HG03159 (cell line): Measurements from ENCODE around the gene LRMDA.
A peak's percentile ranks its signal among the peaks of the same experiment; 100 is the strongest.

Experiments used
- ATAC-seq: cut with Tn5 transposase; IDR thresholded peaks from one replicate; pipeline ENCODE4 v1.9.1; 2021; ENCODE audit warnings: mild to moderate bottlenecking, moderate library complexity; ENCODE audit not compliant: unreplicated experiment

LRMDA gene

DNA sequence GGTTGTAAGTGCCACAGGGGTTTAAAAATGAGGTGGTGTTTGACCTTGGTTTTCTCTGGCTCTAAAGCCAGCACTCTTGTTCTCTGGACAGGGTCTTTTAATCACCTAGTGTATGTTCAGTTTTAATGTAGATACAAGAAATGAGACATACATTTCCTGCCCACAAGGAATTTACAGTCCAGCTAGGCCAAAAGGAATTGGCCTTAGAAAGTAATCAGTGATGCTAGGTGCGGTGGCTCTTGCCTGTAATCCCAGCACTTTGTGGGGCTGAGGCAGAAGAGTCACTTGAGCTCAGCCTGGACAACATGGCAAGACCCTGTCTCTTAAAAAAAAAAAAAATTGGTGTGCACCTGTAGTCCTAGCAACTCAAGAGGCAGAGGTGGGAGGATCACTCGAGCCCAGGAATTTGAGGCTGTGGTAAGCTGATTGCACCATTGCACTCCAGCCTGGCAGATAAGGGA is 100.2 kb downstream of the LRMDA start:
- no peak for ATAC-seq

DNA sequence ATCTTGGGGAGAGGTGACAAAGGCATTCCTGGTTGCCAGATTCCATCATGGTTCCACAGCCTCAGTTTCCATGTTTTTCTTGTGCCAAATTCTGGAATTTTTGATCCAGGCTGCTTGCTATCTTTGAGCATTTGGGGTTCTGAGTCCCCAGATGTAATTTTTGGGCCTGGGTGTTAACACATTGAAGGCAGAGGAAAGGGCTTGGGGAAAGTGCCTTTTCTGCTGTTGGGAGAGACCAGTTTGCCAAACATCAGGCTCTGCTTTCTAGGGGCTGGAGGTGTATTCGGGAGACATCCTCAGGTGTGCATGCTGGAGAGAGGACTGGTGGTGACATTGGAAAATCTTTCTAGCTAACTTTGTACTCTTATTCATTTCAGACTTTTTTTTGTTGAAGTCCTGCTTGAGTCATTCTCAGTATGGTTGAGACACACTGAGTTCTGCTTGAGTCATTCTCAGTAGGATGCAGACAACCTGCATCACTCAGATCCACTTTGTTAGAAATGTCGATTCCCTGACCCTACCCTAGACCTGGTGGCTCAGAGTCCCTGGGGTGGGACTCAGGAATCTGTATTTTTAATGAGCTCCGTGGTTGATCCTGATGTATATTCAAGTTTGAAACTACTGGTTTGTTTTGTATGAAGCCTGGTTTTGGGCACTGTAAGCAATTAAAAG is 101.0 kb downstream of the LRMDA start:
- no peak for ATAC-seq

DNA sequence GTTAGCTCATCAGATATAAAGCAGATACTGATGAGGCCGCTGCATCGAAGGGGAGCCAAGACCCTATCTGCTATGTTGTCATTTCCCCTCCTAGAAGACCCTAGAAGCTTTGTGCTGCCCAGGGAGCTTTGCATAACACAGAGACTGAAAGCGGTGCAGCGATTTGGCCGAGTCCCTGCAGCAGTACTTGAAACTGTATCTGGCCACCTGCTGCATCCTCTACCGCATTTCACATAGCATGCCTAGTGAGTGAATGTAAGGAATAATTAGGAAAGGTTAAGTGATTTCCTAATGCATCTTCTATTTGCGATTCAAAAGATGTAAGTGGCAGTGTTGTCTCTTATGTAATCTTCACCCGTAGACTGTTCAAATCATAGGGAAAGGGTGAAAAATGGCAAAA is 106.7 kb downstream of the LRMDA start:
- no peak for ATAC-seq

DNA sequence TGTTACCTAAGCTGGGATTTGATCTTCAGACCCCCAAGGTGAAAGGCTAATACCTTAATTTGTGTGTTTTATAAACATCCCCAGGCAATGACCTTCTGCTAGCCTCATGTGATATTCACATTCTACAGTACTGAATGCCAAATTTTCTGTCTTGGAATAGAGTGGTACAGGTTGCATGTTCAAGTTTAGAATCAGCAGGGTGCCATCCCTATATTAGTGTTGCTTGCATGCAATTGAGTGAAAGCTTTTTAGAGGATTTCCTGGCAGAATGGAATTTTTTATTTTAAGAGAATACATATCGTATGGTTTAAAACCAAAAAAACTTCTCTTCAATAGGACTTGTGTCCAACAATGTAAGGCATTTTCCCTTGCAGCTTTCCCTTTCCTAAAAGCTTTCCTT is 107.3 kb downstream of the LRMDA start:
- no peak for ATAC-seq

DNA sequence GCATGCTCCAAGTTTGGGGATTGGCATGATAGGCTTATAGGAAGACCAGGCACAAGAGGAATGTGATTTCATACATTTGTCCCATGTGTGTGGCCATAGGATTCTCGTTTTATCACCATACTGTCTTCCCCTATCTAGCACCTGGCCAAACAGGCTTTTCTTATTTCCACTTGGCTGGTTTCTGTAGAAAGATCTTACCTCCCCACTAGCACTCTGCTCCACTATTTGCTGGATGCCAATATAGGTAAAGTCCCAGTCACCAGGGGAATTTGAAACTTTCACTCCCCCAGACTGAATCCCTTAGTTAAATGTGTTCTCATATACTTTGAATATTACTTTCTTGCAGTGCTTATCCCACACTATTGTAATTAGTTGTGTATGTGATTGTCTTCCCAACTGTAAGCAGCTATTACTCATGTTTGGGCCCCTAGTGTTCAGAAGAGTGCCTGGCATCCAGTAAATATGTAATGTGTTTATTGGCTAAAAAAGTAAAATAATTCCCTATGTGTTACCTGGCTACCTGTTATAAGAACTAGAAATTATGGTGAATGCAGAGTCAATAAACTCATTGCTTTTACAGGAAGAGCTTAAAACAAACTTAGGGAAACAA is 109.0 kb downstream of the LRMDA start:
- ATAC-seq, result peak; percentile 49

DNA sequence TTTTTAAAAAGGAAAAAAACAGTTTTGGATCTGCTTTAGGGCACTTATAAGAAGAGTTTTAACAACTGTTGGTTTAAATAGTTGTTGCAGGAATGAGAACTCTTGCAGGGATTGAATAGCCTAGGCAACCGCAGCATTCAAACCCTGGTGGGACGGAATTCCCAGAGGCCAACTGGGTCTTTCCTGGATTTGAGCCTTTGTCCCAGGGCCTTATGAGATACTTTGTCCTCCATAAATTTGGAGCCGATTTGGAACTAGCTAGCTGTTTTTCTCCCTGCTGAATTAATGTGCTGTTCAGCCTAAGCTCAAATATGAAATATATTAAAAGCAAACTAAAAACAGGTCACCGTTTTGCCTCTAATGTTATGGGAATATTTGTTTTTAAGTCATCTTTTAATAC is 109.6 kb downstream of the LRMDA start:
- no peak for ATAC-seq

DNA sequence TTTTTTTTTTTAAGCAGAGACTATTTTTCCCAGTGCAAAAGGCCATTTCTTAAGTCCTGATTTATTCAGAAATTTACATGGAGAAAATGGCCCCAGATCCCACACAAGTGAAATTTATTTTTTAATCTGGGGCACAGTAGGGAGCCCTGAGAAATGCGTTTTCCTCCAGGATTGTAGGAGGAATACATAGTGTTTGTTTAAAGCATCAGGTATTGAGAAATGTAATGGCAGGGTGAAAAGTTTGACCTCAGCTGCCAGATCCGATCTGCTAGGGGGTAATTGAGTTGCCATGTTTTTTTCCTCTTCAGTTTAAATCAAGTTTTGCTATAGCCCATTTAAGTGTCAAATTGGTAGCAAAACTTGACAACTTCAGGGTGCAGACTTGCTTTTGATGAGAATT is 110.0 kb downstream of the LRMDA start:
- ATAC-seq, result no peak

DNA sequence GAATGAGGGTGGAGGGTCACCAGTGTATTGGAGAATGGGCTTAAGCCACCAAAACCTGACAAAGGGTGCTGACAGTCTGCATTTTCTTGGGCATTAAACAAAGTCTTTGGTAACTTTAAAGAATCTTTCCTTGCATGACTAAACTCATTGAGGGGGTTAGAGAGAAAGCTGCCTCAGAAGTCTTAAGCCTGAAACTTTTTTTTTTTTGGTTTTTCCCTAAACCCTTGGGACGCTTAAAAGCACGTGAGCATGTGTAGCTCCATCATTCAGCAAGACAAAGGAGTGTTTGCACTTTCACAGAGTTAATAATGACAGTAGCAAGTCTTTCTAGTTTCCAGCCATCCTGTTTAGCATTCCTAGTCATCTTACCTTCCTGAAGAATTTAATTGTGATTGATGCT is 110.7 kb downstream of the LRMDA start:
- ATAC-seq, result no peak

DNA sequence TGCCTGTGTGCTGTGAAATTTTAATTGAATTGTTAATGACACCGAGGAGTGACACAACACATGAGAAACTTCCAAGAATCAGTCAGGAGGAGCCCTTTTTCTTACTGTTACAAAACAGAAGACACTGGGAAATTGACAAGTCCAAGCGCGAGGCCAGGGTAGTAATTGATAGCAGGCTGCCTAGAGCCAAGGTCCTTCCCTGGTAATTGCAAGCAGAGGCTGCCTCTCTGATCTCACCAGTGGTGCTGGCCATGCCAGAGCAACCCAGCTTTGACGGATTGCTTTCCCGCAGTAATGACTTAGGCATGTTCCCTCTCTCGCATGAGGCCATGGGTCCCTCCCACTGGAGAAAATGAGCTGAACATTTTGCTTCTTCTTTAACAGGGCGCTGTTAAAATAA is 111.5 kb downstream of the LRMDA start:
- ATAC-seq, result no peak

DNA sequence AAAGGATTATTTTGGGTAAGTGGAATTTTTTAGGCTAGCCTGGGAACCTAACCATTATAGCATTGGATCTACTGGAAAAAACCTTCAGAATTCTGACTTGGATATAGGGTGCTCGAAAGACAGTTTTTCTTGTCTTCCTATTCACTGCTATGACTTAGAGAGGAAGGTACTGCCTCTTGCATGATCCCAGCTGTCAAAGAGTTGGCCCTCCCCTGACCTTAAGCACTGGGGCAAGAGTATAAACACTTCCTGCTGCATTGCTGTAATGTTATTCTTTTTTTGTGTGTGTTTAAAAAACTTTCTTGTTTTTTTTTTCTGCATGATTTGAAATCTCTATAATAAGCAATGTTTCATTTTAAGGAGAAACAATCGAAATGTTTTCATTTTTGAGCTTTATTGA is 113.0 kb downstream of the LRMDA start:
- no peak for ATAC-seq

DNA sequence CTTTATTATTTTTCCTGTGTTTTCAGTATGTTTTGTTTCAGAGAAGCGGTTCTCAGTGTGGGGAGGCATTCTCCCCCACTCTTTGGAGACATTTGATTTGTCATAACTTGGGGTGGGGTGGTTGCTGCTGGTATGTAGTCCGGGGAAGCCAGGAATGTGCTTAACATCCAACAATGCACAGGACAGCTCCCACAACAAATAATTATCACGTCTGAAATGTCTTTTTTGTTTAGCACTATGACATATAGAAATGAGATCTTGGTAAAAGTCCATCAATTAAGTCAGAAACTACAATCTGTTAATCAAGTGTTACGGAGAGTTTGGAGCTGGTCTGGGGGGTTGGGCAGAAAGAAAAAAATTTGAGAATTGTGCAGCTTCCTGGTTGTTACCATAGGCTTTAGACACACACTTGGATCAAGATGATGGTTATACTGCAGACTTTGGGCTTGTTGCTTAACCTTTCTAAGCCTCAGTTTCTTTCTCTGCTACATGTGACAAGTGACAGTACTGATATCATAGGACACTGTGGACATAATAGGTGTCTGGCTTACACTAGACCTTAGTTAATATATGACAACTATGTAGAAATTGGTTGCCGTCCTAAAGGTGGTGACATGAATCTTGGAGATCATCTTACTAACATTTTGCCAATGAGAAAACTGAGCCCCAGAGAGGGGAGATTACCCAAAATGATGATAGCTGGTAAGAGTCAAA is 113.7 kb downstream of the LRMDA start:
- no peak for ATAC-seq

DNA sequence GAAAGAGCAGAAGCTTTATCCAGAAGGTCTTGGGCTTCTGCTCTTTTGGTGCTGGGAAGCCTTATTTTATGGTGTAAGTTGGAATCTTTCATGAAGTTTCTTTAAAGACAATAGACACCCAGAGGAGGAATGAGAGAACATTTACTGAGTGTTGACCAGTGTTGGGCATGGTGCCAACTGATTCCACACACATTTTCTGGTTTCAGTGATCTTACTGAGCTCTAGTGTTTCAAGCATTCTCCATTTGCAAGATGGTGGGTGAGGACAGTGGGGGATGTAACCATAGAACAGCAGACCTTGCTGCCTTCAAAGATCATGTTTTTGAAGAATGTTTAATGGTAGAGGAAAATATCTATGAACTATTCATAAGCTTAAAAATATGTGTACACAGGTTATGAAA is 114.6 kb downstream of the LRMDA start:
- ATAC-seq, result no peak

DNA sequence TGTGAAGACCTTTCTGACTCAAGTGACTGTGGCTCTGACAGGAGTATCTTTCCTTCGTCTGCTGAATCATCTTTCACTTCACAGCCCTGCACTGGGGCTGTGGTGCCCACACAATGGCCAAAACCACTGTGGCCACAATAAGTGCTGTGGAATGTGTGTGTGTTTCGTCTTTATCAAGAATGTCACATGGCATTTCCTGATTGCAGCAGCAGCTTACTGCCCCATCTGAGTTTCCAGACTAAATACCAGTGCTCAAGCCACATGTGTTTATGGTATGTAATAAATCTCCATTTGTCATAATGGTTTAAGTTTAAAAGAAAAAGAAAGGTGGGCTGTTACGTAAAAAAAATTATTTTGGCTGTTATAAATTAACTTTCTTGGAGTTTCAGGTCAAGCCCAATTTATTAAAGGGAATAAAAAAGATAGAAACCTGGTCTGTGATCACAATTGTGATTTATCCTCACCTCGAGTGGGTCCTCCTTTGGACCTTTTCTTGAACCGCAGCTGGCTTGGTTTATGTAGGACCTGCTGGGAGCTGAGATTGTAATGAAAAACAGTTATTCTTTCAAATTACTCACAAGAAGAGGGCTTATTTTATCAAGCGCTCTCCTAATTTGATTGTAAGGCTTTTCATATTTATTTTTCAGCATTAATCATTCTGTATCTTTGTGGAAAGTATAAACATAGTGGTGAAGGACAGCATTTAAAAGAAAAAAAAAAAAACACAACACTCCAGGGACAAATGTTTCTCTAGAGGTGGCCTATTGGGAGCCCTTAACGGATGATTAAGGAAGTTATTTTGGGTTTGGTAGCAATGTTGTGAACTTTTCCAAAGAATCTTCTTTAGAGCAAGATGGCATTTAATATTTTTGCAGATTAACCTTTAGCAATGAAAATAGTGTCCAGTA is 116.2 kb downstream of the LRMDA start:
- no peak for ATAC-seq

DNA sequence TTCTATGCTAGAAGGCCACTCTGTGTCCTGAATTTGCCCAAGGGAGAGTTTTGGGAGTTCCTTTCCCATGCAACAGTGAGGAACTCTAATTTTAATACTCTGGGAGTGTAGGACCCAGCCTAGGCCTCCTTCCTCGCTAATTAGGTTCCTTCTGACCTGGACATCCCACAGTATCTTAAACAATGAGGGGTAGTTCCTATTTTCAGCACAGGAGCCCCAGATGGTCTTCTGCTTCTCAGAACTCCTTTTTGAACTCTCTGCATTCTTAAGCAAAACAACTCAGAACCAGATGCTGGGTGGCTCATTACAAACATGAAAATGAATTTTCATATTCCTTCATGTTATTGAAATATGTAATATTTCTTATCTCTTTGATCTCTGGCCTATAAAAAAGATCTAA is 116.9 kb downstream of the LRMDA start:
- ATAC-seq, result no peak

DNA sequence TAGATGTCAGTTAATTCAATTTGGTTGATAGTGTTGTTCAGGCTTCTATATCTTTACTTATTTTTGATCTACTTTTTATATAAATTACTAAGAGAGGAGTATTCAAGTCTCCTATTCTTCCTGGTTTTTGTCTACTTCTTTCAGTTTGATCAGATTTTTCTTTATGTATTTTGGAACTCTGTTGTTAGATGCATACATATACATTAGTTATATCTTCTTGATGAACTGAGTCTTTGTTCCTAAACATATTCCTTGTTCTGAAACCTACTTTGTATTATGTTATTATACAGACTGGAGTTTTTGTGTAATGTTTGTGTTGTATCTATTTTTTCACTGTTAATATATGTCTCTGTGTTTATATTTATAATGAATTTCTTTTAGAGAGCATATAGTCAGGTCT is 118.8 kb downstream of the LRMDA start:
- ATAC-seq, result no peak

DNA sequence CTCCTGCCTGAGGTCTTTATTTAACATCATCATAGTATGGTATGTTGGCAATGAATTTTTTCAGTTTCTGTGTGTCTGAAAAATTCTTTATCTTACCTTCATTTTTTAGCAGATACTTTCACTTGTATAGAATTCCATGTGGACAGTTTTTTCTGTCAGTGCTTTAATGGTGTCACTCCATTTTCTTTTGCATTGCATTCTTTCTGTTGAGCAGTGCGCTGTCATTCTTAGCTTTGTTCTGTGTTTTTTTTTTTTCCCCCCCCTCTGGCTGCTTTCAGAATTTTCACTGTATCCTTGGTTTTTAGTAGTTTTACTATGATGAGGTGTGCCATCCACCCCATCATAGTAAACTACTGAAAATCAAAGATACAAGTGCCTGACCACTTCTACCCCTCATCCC is 120.7 kb downstream of the LRMDA start:
- no peak for ATAC-seq

DNA sequence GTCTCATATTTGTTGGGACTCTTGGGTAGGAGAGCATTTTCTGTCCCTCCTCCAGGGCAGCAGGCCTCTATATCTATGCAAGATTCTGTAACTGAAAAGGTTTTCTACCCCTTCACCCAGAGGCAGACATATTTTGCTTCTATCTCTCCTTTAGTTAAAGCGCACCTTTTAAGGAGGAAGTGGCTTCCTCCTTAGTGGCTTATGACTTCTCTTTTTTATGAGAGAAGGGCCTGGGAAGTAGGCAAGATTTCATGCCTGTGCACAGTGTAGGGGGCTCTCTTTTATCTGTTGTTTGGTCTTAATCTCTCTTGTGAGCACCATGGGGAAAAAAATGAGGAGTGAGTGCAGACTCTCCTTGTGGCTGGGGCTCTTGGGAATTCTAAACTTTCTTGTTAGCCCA is 122.1 kb downstream of the LRMDA start:
- no peak for ATAC-seq

DNA sequence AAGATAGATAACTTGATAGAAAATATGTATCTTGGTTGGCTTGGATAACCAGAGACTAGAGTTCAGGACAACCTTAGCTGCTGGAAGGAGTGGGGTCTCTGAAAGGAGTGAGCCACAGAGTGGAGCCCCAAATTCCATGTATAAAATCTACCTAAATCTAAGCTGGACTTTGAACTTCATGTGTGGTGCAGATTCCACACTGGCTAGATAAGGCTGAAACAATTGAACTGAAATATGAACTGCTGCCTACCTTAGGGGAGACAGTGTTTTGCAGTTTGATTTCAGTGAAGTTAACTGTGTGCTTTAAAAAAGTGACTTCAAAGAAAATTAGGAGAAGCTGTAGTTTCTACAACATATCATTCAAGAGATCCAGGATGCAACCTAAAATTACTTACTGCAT is 123.9 kb downstream of the LRMDA start:
- no peak for ATAC-seq

DNA sequence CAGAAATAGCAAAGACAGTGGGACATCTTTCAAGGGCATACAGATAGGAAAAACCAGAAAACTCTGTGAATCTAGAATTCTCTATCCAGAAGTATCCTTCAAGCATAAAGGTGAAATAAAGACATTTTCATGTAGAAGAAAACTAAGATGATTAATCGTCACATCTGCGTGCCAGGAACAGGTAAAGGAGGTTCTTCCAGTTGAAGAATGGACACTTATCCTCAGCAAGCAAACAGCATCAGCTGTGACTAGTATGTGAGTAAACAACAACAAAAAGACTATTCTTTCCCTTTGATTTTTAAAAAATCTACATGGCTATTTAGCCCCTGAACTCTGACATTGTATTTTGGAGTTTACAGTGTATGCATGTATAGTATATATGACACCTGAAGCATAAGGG is 124.9 kb downstream of the LRMDA start:
- no peak for ATAC-seq

DNA sequence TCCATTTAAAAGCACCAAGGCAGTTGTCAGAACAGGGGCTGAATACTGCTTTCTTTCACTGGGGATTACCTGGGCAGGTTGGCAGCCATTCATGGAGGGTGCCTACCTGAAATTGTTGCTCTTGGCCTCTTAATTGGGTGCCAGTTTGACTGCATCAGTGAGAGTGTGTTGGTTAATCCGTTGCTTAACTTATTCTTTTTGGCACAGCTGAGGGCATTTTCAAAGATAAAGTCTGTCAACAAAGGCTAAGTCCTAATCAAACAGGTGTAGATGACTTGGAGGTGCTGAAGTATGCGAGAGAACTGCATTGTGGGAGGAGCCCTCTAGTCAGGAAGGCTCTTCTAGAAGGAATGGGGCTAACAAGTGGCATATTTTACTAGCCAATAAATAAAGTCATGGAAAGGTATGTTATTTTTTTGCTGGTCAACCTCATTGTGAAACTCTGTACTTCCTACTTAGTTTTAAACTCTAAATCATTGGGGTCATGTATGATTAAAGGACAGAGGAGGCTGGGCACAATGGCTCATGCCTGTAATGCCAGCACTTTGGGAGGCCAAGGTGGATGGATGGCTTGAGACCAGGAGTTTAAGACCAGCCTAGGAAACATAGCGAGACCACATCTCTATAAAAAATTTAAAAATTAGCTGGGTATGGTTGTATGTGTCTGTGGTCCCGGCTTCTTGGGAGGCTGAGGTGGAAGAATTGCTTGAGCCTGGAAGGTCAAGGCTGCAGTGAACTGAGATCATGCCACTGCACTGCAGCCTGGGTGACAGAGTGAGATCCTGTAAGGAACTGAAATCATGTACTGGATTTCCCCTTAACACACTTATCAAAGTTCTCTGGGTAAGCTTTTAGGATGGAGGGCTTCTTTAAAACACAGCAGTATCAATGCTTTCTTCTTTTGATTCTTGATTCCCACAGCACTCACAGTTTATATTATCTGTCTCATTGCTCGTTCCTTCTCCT is 134.1 kb downstream of the LRMDA start:
- ATAC-seq, result no peak
